ENCODE data around the gene CENPK.

DNA sequence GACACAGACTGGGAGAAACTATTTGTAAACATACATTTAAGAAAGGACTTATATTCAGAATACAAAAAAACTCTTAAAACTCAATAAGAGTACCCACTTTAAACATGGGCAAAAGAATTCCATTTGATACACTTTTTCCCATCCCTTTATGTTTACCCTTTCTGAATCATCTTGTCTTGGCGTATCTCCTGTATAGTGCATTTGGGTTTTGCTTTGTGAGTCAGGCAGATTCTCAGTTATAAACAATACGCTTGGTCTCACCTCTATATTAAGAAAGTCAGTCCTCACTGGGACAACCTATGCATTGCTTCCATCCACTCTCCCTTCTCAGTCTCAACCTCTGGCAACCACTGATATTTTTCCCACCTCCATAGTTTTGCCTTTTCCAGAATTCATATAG lies 54.0 kb downstream of the CENPK start:
- TF ChIP-seq, protein P1, sequence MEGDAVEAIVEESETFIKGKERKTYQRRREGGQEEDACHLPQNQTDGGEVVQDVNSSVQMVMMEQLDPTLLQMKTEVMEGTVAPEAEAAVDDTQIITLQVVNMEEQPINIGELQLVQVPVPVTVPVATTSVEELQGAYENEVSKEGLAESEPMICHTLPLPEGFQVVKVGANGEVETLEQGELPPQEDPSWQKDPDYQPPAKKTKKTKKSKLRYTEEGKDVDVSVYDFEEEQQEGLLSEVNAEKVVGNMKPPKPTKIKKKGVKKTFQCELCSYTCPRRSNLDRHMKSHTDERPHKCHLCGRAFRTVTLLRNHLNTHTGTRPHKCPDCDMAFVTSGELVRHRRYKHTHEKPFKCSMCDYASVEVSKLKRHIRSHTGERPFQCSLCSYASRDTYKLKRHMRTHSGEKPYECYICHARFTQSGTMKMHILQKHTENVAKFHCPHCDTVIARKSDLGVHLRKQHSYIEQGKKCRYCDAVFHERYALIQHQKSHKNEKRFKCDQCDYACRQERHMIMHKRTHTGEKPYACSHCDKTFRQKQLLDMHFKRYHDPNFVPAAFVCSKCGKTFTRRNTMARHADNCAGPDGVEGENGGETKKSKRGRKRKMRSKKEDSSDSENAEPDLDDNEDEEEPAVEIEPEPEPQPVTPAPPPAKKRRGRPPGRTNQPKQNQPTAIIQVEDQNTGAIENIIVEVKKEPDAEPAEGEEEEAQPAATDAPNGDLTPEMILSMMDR (conservative IDR thresholded peaks at IDR 0.05), result no peak
- no peak for TF ChIP-seq ZFX (IDR thresholded peaks at IDR 0.05)

Data from C4-2B (cell line).